SK-N-SH (cell line): Measurements from ENCODE around the gene ST7L.

Experiments
- JUND ChIP-seq: IDR thresholded peaks from 2 replicates; pipeline ENCODE4 v1.4.0; 2012
- POLR2AphosphoS5 ChIP-seq: IDR thresholded peaks from 2 replicates; pipeline ENCODE4 v1.6.1; 2012; ENCODE audit warnings: low read depth, low read length
- TF ChIP-seq, protein P1 (sequence below): IDR thresholded peaks from 2 replicates; pipeline ENCODE4 v1.4.0; 2012; ENCODE audit warnings: low read depth
- TF ChIP-seq, protein P2 (sequence below): fragments of 200-600 bp; sonication (generic); IDR thresholded peaks from 2 replicates; pipeline ENCODE4 v1.6.1; 2017; ENCODE audit warnings: antibody characterized with exemption, mild to moderate bottlenecking, moderate library complexity

DNA sequence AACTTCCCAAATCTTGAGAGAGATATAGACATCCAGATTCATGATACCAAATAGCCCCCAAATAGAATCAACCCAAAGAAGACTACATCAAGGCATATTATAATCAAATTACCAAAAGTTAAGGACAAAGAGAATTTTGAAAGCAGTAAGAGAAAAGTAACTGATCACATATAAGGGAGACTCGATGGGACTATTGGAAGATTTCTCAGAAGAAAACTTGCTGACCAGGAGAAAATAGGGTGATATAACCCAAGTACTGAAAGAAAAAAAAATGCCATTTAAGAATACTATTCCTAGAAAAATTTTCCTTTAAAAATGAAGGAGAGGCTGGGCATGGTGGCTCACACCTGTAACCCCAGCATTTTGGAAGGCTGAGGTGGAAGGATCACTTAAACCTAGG is 140.6 kb downstream of the ST7L start:
- TF ChIP-seq, protein P1, sequence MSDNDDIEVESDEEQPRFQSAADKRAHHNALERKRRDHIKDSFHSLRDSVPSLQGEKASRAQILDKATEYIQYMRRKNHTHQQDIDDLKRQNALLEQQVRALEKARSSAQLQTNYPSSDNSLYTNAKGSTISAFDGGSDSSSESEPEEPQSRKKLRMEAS = no peak
- TF ChIP-seq POLR2AphosphoS5 (no peak), JUND (no peak)
- TF ChIP-seq, protein P2, sequence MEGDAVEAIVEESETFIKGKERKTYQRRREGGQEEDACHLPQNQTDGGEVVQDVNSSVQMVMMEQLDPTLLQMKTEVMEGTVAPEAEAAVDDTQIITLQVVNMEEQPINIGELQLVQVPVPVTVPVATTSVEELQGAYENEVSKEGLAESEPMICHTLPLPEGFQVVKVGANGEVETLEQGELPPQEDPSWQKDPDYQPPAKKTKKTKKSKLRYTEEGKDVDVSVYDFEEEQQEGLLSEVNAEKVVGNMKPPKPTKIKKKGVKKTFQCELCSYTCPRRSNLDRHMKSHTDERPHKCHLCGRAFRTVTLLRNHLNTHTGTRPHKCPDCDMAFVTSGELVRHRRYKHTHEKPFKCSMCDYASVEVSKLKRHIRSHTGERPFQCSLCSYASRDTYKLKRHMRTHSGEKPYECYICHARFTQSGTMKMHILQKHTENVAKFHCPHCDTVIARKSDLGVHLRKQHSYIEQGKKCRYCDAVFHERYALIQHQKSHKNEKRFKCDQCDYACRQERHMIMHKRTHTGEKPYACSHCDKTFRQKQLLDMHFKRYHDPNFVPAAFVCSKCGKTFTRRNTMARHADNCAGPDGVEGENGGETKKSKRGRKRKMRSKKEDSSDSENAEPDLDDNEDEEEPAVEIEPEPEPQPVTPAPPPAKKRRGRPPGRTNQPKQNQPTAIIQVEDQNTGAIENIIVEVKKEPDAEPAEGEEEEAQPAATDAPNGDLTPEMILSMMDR = no peak
